OCI-LY3 (cell line): ENCODE results near the gene ASB13.

ENCODE experiments used
- H2AFZ ChIP-seq: fragments of 200-600, 300-600 bp; shearing (Covaris generic); 2 replicates; pipeline ENCODE4 v1.6.0; 2014; ENCODE audit warnings: antibody characterized with exemption, low read depth, low read length
- H3K27ac ChIP-seq: fragments of 200-600, 300-600 bp; sonication (generic); 2 replicates; pipeline ENCODE4 v1.5.1; 2014; ENCODE audit warnings: mild to moderate bottlenecking, low read length, moderate library complexity, mixed read lengths
- H3K27me3 ChIP-seq: fragments of 200-600, 300-600 bp; sonication (generic); 2 replicates; pipeline ENCODE4 v1.6.1; 2014; ENCODE audit warnings: low read depth, low read length, mixed read lengths
- H3K36me3 ChIP-seq: fragments of 200-600, 300-600 bp; sonication (generic); replicated peaks from 2 replicates; pipeline ENCODE3; 2014; ENCODE audit warnings: low read depth, low read length, mixed read lengths
- H3K4me1 ChIP-seq: fragments of 300-600, 200-600 bp; sonication (generic); 2 replicates; pipeline ENCODE4 v1.6.1; 2014; ENCODE audit warnings: low read length, mixed read lengths
- H3K4me2 ChIP-seq: fragments of 200-600, 300-600 bp; sonication (generic); 2 replicates; pipeline ENCODE4 v1.6.1; 2014; ENCODE audit warnings: low read length, mixed read lengths
- H3K4me3 ChIP-seq: fragments of 300-600, 200-600 bp; sonication (generic); 2 replicates; pipeline ENCODE4 v1.5.1; 2014; ENCODE audit warnings: antibody characterized with exemption, mild to moderate bottlenecking, low read length, moderate library complexity
- H3K79me2 ChIP-seq: fragments of 300-600, 200-600 bp; shearing (Covaris generic); 2 replicates; pipeline ENCODE4 v1.6.1; 2014; ENCODE audit warnings: mild to moderate bottlenecking, low read length, mixed read lengths
- H3K9ac ChIP-seq: fragments of 300-600, 200-600 bp; shearing (Covaris generic); 2 replicates; pipeline ENCODE4 v1.6.0; 2014; ENCODE audit warnings: mild to moderate bottlenecking, low read length, moderate library complexity
- H3K9me3 ChIP-seq: fragments of 200-600, 300-600 bp; shearing (Covaris generic); 2 replicates; pipeline ENCODE4 v1.6.1; 2014; ENCODE audit warnings: low read length, mixed read lengths; ENCODE audit not compliant: insufficient read depth
- H4K20me1 ChIP-seq: fragments of 200-600, 300-600 bp; sonication (generic); 2 replicates; pipeline ENCODE4 v1.6.1; 2016; ENCODE audit warnings: low read length, mixed read lengths; ENCODE audit not compliant: insufficient read depth
- CTCF ChIP-seq: fragments of 200-600, 300-600 bp; sonication (generic); IDR thresholded peaks from 2 replicates; pipeline ENCODE4 v1.5.1; 2014; ENCODE audit warnings: antibody characterized with exemption, low read length, low read depth
- EZH2phosphoT487 ChIP-seq: fragments of 200-600 bp; shearing (Covaris generic); IDR thresholded peaks from 2 replicates; pipeline ENCODE4 v1.6.1; 2018; ENCODE audit warnings: antibody characterized with exemption, mixed run types, low read depth

Gene ASB13

GRCh38 chr10:5596611-5597341, 69.6 kb downstream of the ASB13 start:
- Histone ChIP-seq H3K4me2 (no peak overlapping the region), H3K9ac (no peak overlapping the region), H4K20me1 (no peaks in the 10 kb centered on the region), H3K4me3 (no peak overlapping the region), H3K27ac (no peak overlapping the region), H3K79me2 (no peaks in the 10 kb centered on the region), H3K27me3 (peaks cover 5% of the 10 kb centered on the region; the same call in 1 of the 2 replicates), H2AFZ (no peak overlapping the region), H3K4me1 (no peaks in the 10 kb centered on the region), H3K9me3 (no peaks in the 10 kb centered on the region), H3K36me3 (no peaks in the 10 kb centered on the region)
- TF ChIP-seq CTCF: no peak
- TF ChIP-seq EZH2phosphoT487: no peak

- no peak overlapping the region for H2AFZ ChIP-seq
These were observed 70.4 kb downstream of the ASB13 start for GRCh38 chr10:5595994-5596471.

GRCh38 chr10:5595591-5595990, 70.8 kb downstream of the ASB13 start:
- no peak for TF ChIP-seq EZH2phosphoT487
- no peak for TF ChIP-seq CTCF
- Histone ChIP-seq H3K27me3 (peaks cover 5% of the 10 kb centered on the region; the same call in 1 of the 2 replicates), H3K36me3 (no peaks in the 10 kb centered on the region), H3K4me2 (no peak overlapping the region), H3K27ac (no peak overlapping the region), H3K9me3 (no peaks in the 10 kb centered on the region), H3K9ac (no peak overlapping the region), H3K4me3 (no peak overlapping the region), H4K20me1 (no peaks in the 10 kb centered on the region), H3K4me1 (peaks cover 10% of the 10 kb centered on the region), H2AFZ (no peak overlapping the region), H3K79me2 (no peaks in the 10 kb centered on the region)

More at GRCh38 chr10:5595994-5596471, 70.4 kb downstream of the ASB13 start:
- H3K4me1 ChIP-seq: peaks cover 6% of the 10 kb centered on the region
- H3K36me3 ChIP-seq: no peaks in the 10 kb centered on the region
- H3K4me2 ChIP-seq: no peak overlapping the region
- no peaks in the 10 kb centered on the region for H3K79me2 ChIP-seq
- H3K4me3 ChIP-seq: no peak overlapping the region
- H3K27me3 ChIP-seq: peaks cover 5% of the 10 kb centered on the region; the same call in 1 of the 2 replicates
- no peak overlapping the region for H3K27ac ChIP-seq
- H3K9me3 ChIP-seq: no peaks in the 10 kb centered on the region
- H3K9ac ChIP-seq: no peak overlapping the region
- TF ChIP-seq EZH2phosphoT487 (no peak), CTCF (no peak)
- H4K20me1 ChIP-seq: no peaks in the 10 kb centered on the region

DNA sequence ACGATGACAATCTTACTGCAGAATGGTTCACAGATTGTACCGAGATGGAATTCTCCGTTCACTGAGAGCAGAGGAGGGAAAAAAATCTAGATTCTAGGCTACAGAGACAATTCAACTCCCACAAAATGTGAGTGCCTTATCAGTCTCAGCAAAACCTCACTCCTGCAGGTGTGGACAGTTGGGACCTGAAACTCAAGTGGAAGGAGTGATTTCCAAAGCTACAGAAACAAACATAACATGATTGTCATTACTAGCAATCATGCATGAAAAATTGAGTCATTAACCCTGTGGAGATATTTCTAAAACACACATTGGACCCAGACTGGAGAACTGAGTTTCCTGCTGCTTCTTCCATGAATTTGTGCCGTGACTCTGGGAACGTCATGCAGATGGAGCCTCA, 71.3 kb downstream of the ASB13 start:
- Histone ChIP-seq H3K27me3 (peaks cover 5% of the 10 kb centered on the region; the same call in 1 of the 2 replicates), H3K9ac (no peak overlapping the region), H2AFZ (no peak overlapping the region), H3K4me1 (peaks cover 11% of the 10 kb centered on the region), H3K79me2 (no peaks in the 10 kb centered on the region), H3K4me3 (no peak overlapping the region), H3K36me3 (no peaks in the 10 kb centered on the region), H3K27ac (no peak overlapping the region), H3K4me2 (no peak overlapping the region), H3K9me3 (no peaks in the 10 kb centered on the region), H4K20me1 (no peaks in the 10 kb centered on the region)
- no peak for TF ChIP-seq EZH2phosphoT487
- TF ChIP-seq CTCF: no peak
